Measurements from ENCODE around the gene FMC1. TPM values are rescaled to one million over a fixed set of nuclear protein-coding genes. Genes with fewer than 3 reads are reported as not detected.

The FMC1 gene
- total RNA-seq, 2 experiments from 2014 or later, result 0.89 to 1.2 TPM

DNA sequence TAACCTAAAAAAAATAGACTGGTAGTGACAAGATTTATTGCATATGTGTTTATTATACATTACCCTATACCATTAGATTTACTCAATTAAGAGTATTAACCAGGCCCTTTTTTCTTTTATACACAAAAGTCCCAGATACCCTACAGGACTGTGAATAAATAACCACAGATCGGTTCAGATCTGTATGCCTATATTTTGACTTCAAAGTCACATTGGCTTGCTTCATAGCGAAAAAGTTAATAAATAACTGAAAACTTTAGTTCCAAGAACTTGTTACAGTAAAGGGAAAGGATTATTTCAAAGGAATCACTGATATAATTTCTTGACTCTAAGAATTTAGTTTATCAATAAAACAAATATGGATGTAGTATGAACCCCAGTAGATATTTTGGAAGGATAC lies 41.8 kb upstream of the FMC1 start:
- ChIA-PET CTCF (no interaction called here), POLR2A (no interaction called here)
- intact Hi-C loops (cut with DNase I, micrococcal nuclease), result no loop called here
- no peak overlapping the region for H3K27ac ChIP-seq (ENCODE audit: low read depth in 1 of 2, low read length in 2 of 2)
- H3K27me3 ChIP-seq (ENCODE audit: control insufficient read depth in 1 of 2, insufficient read depth in 2 of 2, low read length in 2 of 2), result no peaks in the 10 kb centered on the region
- H3K4me3 ChIP-seq (ENCODE audit: low read length), result no peak overlapping the region
- DNase-seq (no peak), ATAC-seq (ENCODE audit: poor library complexity) (no peak)
- no peaks in the 10 kb centered on the region for H3K4me1 ChIP-seq (ENCODE audit: insufficient read depth, low read length)
- H3K36me3 ChIP-seq (ENCODE audit: insufficient read depth, low read length), result peaks cover 6% of the 10 kb centered on the region
- H3K27ac Mint-ChIP-seq, result no peak overlapping the region
- TF ChIP-seq, protein P1, sequence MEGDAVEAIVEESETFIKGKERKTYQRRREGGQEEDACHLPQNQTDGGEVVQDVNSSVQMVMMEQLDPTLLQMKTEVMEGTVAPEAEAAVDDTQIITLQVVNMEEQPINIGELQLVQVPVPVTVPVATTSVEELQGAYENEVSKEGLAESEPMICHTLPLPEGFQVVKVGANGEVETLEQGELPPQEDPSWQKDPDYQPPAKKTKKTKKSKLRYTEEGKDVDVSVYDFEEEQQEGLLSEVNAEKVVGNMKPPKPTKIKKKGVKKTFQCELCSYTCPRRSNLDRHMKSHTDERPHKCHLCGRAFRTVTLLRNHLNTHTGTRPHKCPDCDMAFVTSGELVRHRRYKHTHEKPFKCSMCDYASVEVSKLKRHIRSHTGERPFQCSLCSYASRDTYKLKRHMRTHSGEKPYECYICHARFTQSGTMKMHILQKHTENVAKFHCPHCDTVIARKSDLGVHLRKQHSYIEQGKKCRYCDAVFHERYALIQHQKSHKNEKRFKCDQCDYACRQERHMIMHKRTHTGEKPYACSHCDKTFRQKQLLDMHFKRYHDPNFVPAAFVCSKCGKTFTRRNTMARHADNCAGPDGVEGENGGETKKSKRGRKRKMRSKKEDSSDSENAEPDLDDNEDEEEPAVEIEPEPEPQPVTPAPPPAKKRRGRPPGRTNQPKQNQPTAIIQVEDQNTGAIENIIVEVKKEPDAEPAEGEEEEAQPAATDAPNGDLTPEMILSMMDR (IDR thresholded peaks at IDR 0.05), result no peak
- no peaks in the 10 kb centered on the region for H3K9me3 ChIP-seq (ENCODE audit: control insufficient read depth in 1 of 2, insufficient read depth in 1 of 2, low read length in 2 of 2)
- no peaks in the 10 kb centered on the region for H3K27me3 Mint-ChIP-seq
- no peaks in the 10 kb centered on the region for H3K9me3 Mint-ChIP-seq
- H3K36me3 Mint-ChIP-seq (ENCODE audit: low read depth), result peaks cover 51% of the 10 kb centered on the region
- no peak overlapping the region for H3K4me3 Mint-ChIP-seq
- H3K4me1 Mint-ChIP-seq (ENCODE audit: low read depth), result no peaks in the 10 kb centered on the region

DNA sequence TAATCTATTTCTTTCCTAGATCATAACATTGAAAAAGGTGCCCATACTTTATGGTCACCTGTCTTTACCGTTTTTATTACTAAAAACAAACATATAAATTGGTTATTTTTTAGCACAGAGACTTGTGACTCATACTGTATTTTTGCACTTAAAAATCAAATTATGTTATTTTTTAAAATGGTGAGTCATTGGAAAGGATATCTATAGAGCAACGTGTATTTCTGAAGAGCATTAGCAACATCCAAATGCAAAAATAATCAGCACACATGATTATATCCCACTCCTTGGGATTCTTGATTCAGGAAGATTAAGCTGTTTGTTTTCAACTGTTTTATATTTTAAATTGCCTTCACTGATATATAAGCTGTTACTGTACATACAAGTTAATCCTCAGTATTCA lies 40.7 kb upstream of the FMC1 start:
- Mint-ChIP-seq H3K36me3 (ENCODE audit: low read depth) (peaks cover 42% of the 10 kb centered on the region), H3K9me3 (no peaks in the 10 kb centered on the region), H3K27ac (no peak overlapping the region), H3K4me1 (ENCODE audit: low read depth) (no peaks in the 10 kb centered on the region), H3K27me3 (no peaks in the 10 kb centered on the region), H3K4me3 (no peak overlapping the region)
- DNase-seq (no peak), ATAC-seq (ENCODE audit: poor library complexity) (no peak)
- POLR2A ChIA-PET, result no interaction called here
- CTCF ChIA-PET, result no interaction called here
- Histone ChIP-seq H3K36me3 (ENCODE audit: insufficient read depth, low read length) (peaks cover 3% of the 10 kb centered on the region), H3K9me3 (ENCODE audit: control insufficient read depth in 1 of 2, insufficient read depth in 1 of 2, low read length in 2 of 2) (no peaks in the 10 kb centered on the region), H3K4me1 (ENCODE audit: insufficient read depth, low read length) (no peaks in the 10 kb centered on the region), H3K27ac (ENCODE audit: low read depth in 1 of 2, low read length in 2 of 2) (no peak overlapping the region), H3K27me3 (ENCODE audit: control insufficient read depth in 1 of 2, insufficient read depth in 2 of 2, low read length in 2 of 2) (no peaks in the 10 kb centered on the region), H3K4me3 (ENCODE audit: low read length) (no peak overlapping the region)
- intact Hi-C loops (cut with DNase I, micrococcal nuclease), result no loop called here
- TF ChIP-seq, protein P1 (IDR thresholded peaks at IDR 0.05), result no peak

DNA sequence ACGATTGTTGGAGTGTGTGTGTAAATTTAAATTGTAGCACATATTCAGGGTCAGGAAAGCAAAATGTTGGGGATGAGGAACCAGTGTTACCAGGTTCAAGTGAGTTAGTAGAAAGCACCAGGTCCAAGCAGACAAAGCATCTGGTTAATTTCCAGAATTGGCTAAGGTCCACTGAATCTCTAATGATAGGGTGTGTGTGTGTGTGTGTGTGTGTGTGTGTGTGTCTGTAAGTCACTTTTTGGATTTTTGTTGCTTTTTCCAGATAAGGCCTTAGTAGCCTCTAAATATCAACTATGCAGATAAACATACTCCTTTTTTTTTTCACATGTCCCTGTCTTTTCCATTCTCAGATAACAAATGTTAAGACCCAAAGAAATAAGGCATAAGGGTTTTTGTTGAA lies 36.6 kb upstream of the FMC1 start:
- Mint-ChIP-seq H3K4me1 (ENCODE audit: low read depth) (no peaks in the 10 kb centered on the region), H3K36me3 (ENCODE audit: low read depth) (peaks cover 25% of the 10 kb centered on the region), H3K27ac (no peak overlapping the region), H3K4me3 (no peak overlapping the region), H3K9me3 (no peaks in the 10 kb centered on the region), H3K27me3 (no peaks in the 10 kb centered on the region)
- ATAC-seq (ENCODE audit: poor library complexity) (no peak), DNase-seq (no peak)
- TF ChIP-seq, protein P1 (IDR thresholded peaks at IDR 0.05), result no peak
- no peaks in the 10 kb centered on the region for H3K27me3 ChIP-seq (ENCODE audit: control insufficient read depth in 1 of 2, insufficient read depth in 2 of 2, low read length in 2 of 2)
- intact Hi-C loops (cut with DNase I, micrococcal nuclease), result no loop called here
- ChIA-PET CTCF (no interaction called here), POLR2A (no interaction called here)
- H3K9me3 ChIP-seq (ENCODE audit: control insufficient read depth in 1 of 2, insufficient read depth in 1 of 2, low read length in 2 of 2), result no peaks in the 10 kb centered on the region
- H3K36me3 ChIP-seq (ENCODE audit: insufficient read depth, low read length), result no peaks in the 10 kb centered on the region
- no peak overlapping the region for H3K4me3 ChIP-seq (ENCODE audit: low read length)
- no peaks in the 10 kb centered on the region for H3K4me1 ChIP-seq (ENCODE audit: insufficient read depth, low read length)
- no peak overlapping the region for H3K27ac ChIP-seq (ENCODE audit: low read depth in 1 of 2, low read length in 2 of 2)

All from CD4-positive, alpha-beta T cell (primary cell).